H9 (cell line): ENCODE data around the gene DPP3. TPM values are rescaled to one million over a fixed set of nuclear protein-coding genes. Genes with fewer than 3 reads are reported as not detected.

Source experiments
- DNase-seq: peaks from one replicate; pipeline ENCODE4 v3.0.0-alpha.2; 2017
- H2AFZ ChIP-seq: one replicate; pipeline ENCODE4 v1.6.1; 2013; ENCODE audit warnings: mild to moderate bottlenecking, low read length, control low read depth, moderate library complexity
- H2AK5ac ChIP-seq: 2 replicates; pipeline ENCODE4 v1.6.1; 2013; ENCODE audit warnings: low read length, control low read depth, mixed read lengths; ENCODE audit not compliant: insufficient read length
- H2BK120ac ChIP-seq: one replicate; pipeline ENCODE4 v1.6.1; 2013; ENCODE audit warnings: low read depth, mild to moderate bottlenecking, low read length, control low read depth, inconsistent platforms; ENCODE audit not compliant: poor library complexity, severe bottlenecking
- H2BK12ac ChIP-seq: 2 replicates; pipeline ENCODE4 v1.6.1; 2013; ENCODE audit warnings: low read length, control low read depth, mixed read lengths, low read depth; ENCODE audit not compliant: insufficient read length
- H2BK15ac ChIP-seq: 2 replicates; pipeline ENCODE4 v1.6.1; 2013; ENCODE audit warnings: low read depth, low read length, control low read depth
- H2BK20ac ChIP-seq: one replicate; pipeline ENCODE4 v1.6.1; 2013; ENCODE audit warnings: low read depth, mild to moderate bottlenecking, low read length, control low read depth, inconsistent platforms; ENCODE audit not compliant: poor library complexity, severe bottlenecking
- H2BK5ac ChIP-seq: 2 replicates; pipeline ENCODE4 v1.6.1; 2013; ENCODE audit warnings: low read length, control low read depth, mixed read lengths; ENCODE audit not compliant: insufficient read length
- H3K14ac ChIP-seq: 2 replicates; pipeline ENCODE4 v1.6.1; 2013; ENCODE audit warnings: low read length, control low read depth; ENCODE audit not compliant: insufficient read depth
- H3K18ac ChIP-seq: 2 replicates; pipeline ENCODE4 v1.6.1; 2013; ENCODE audit warnings: low read depth, mild to moderate bottlenecking, mixed read lengths, low read length, control low read depth; ENCODE audit not compliant: insufficient read length
- H3K23ac ChIP-seq: 2 replicates; pipeline ENCODE4 v1.6.1; 2013; ENCODE audit warnings: low read length, control low read depth, mixed read lengths, low read depth; ENCODE audit not compliant: insufficient read length
- H3K23me2 ChIP-seq: 2 replicates; pipeline ENCODE4 v1.6.1; 2013; ENCODE audit warnings: low read depth, mild to moderate bottlenecking, mixed read lengths, low read length, control low read depth; ENCODE audit not compliant: insufficient read length, poor library complexity, severe bottlenecking
- H3K27ac ChIP-seq: 2 replicates; pipeline ENCODE4 v1.5.1; 2013; ENCODE audit warnings: low read length, control low read depth, mixed read lengths, low read depth; ENCODE audit not compliant: insufficient read length
- H3K27me3 ChIP-seq: 2 replicates; pipeline ENCODE4 v1.6.1; 2013; ENCODE audit warnings: low read length, control low read depth, inconsistent platforms; ENCODE audit not compliant: insufficient read depth
- H3K4ac ChIP-seq: 2 replicates; pipeline ENCODE4 v1.6.1; 2013; ENCODE audit warnings: low read depth, mild to moderate bottlenecking, control low read depth, inconsistent platforms, low read length, moderate library complexity
- H3K4me1 ChIP-seq: 2 replicates; pipeline ENCODE4 v1.6.1; 2013; ENCODE audit warnings: low read length, control low read depth, inconsistent platforms; ENCODE audit not compliant: insufficient read depth
- H3K4me2 ChIP-seq: 2 replicates; pipeline ENCODE4 v1.6.1; 2013; ENCODE audit warnings: low read length, control low read depth, mixed read lengths; ENCODE audit not compliant: insufficient read length, insufficient read depth
- H3K56ac ChIP-seq: 2 replicates; pipeline ENCODE4 v1.6.1; 2013; ENCODE audit warnings: low read depth, mild to moderate bottlenecking, mixed read lengths, low read length, control low read depth; ENCODE audit not compliant: insufficient read length
- H3K79me1 ChIP-seq: 2 replicates; pipeline ENCODE4 v1.6.1; 2013; ENCODE audit warnings: low read depth, mild to moderate bottlenecking, moderate library complexity, low read length, control low read depth, inconsistent platforms; ENCODE audit not compliant: insufficient read depth, poor library complexity, severe bottlenecking
- H3K79me2 ChIP-seq: 2 replicates; pipeline ENCODE4 v1.6.1; 2013; ENCODE audit warnings: low read length, control low read depth, inconsistent platforms; ENCODE audit not compliant: insufficient read depth
- H3K9ac ChIP-seq: 2 replicates; pipeline ENCODE4 v1.6.1; 2013; ENCODE audit warnings: low read length, control low read depth, mixed read lengths; ENCODE audit not compliant: insufficient read length; ENCODE audit errors: extremely low read depth
- H3K9me3 ChIP-seq: one replicate; pipeline ENCODE4 v1.6.1; 2013; ENCODE audit warnings: low read depth, low read length, inconsistent platforms; ENCODE audit not compliant: control insufficient read depth
- H3T11ph ChIP-seq: one replicate; pipeline ENCODE4 v1.6.1; 2013; ENCODE audit warnings: mild to moderate bottlenecking, low read length, control low read depth, inconsistent platforms
- H4K20me1 ChIP-seq: one replicate; pipeline ENCODE4 v1.6.1; 2013; ENCODE audit not compliant: control insufficient read depth, insufficient read length, insufficient read depth
- H4K5ac ChIP-seq: 2 replicates; pipeline ENCODE4 v1.6.1; 2013; ENCODE audit warnings: low read depth, mild to moderate bottlenecking, mixed read lengths, low read length, control low read depth; ENCODE audit not compliant: insufficient read length
- H4K8ac ChIP-seq: replicated peaks from 2 replicates; pipeline ENCODE4 v1.6.1; 2013; ENCODE audit warnings: low read length, control low read depth, mixed read lengths, low read depth; ENCODE audit not compliant: insufficient read length
- H4K91ac ChIP-seq: 2 replicates; pipeline ENCODE4 v1.6.1; 2013; ENCODE audit warnings: low read depth, mild to moderate bottlenecking, moderate library complexity, mixed read lengths, low read length, control low read depth; ENCODE audit not compliant: insufficient read length
- H3K27ac Mint-ChIP-seq, 3 experiments: 2 replicates in 2 of 3; 3 replicates in 1 of 3; pipeline ENCODE4 v1.8.0; 2020 to 2021; ENCODE audit warnings: mixed read lengths in 3 of 3, mild to moderate bottlenecking in 1 of 3, moderate library complexity in 1 of 3
- H3K27me3 Mint-ChIP-seq: 2 replicates; pipeline ENCODE4 v1.8.0; 2021; ENCODE audit warnings: low read depth, mild to moderate bottlenecking, moderate library complexity, mixed read lengths
- H3K36me3 Mint-ChIP-seq, 3 experiments: 2 replicates in 2 of 3; 3 replicates in 1 of 3; pipeline ENCODE4 v1.8.0; 2020 to 2021; ENCODE audit warnings: low read depth in 3 of 3, mixed read lengths in 3 of 3; ENCODE audit not compliant: insufficient read depth in 1 of 3
- H3K4me1 Mint-ChIP-seq, 2 experiments: 2 replicates each; pipeline ENCODE4 v1.8.0; 2020; ENCODE audit warnings: mixed read lengths in 2 of 2
- H3K4me3 Mint-ChIP-seq, 2 experiments: 2 replicates in 1 of 2; 3 replicates in 1 of 2; pipeline ENCODE4 v1.8.0; 2020 to 2021; ENCODE audit warnings: mild to moderate bottlenecking in 2 of 2, mixed read lengths in 2 of 2, moderate library complexity in 1 of 2
- H3K9me3 Mint-ChIP-seq, 2 experiments: 2 replicates in 1 of 2; 3 replicates in 1 of 2; pipeline ENCODE4 v1.8.0; 2020; ENCODE audit warnings: mild to moderate bottlenecking in 2 of 2, mixed read lengths in 2 of 2, moderate library complexity in 1 of 2
- CTCF ChIP-seq: fragments of 200-600 bp; sonication (generic); conservative IDR thresholded peaks from 3 replicates; pipeline ENCODE4 v1.8.0; 2021; ENCODE audit warnings: antibody characterized with exemption, mild to moderate bottlenecking
- WGBS: extraction: QIAGEN DNeasy Blood & Tissue Kit; methylation state at CpG from one replicate; pipeline ENCODE4 v1.1.7; 2013; ENCODE audit warnings: missing lambda C conversion rate, low lambda C conversion rate, mixed read lengths; ENCODE audit not compliant: insufficient read length; ENCODE audit errors: extremely low coverage; 5-methylcytosine and 5-hydroxymethylcytosine counted together
- total RNA-seq: library from RNA; stranded (reverse); gene quantifications from 2 replicates; pipeline ENCODE4 v1.2.1, GENCODE V29; 2021

Gene DPP3
- total RNA-seq, 1 experiment from 2014 or later: 85.3 TPM

- H4K5ac ChIP-seq: no peak overlapping the region
- H2BK120ac ChIP-seq: no peak overlapping the region
- WGBS: no CpG with 5 or more reads among the region's 7 CpGs
- H3K4ac ChIP-seq: no peak overlapping the region
- peaks cover 6 to 11% of the 10 kb centered on the region in 2 experiments for H3K4me1 Mint-ChIP-seq
- H3K36me3 Mint-ChIP-seq: peaks cover 18 to 68% (median 35%) of the 10 kb centered on the region in 3 experiments; a peak in 6 of 7 replicates
- DNase-seq: no peak
- H3K27ac ChIP-seq: no peak overlapping the region
- H2AFZ ChIP-seq: no peak overlapping the region
- no peak overlapping the region for H3K27ac Mint-ChIP-seq
- no peaks in the 10 kb centered on the region for H3K4me1 ChIP-seq
- no peak overlapping the region for H3K56ac ChIP-seq
- H4K91ac ChIP-seq: no peak overlapping the region
- no peaks in the 10 kb centered on the region for H3K27me3 ChIP-seq
- H2BK20ac ChIP-seq: no peak overlapping the region
- no peak overlapping the region for H3K23ac ChIP-seq
- no peak overlapping the region for H3K9ac ChIP-seq
- no peaks in the 10 kb centered on the region for H3K9me3 ChIP-seq
- H3K4me3 Mint-ChIP-seq: no peak overlapping the region
- H3K18ac ChIP-seq: no peak overlapping the region
- no peak overlapping the region for H2BK5ac ChIP-seq
- H3K27me3 Mint-ChIP-seq: no peaks in the 10 kb centered on the region
- H4K20me1 ChIP-seq: no peaks in the 10 kb centered on the region
- no peaks in the 10 kb centered on the region for H3K23me2 ChIP-seq
- H3K9me3 Mint-ChIP-seq: no peaks in the 10 kb centered on the region
- H4K8ac ChIP-seq: no peak overlapping the region
- H3T11ph ChIP-seq: no peak overlapping the region
- H2BK15ac ChIP-seq: no peak overlapping the region
- TF ChIP-seq CTCF: no peak
- no peak overlapping the region for H2BK12ac ChIP-seq
- H3K79me1 ChIP-seq: no peaks in the 10 kb centered on the region
- H2AK5ac ChIP-seq: no peak overlapping the region
- H3K79me2 ChIP-seq: no peaks in the 10 kb centered on the region
- no peak overlapping the region for H3K4me2 ChIP-seq
- H3K14ac ChIP-seq: no peak overlapping the region
Observed at GRCh38 chr11:66494458-66494857, 14.2 kb downstream of the DPP3 start.
